Activated CD8-positive, alpha-beta memory T cell treated with anti-CD3 and anti-CD28 coated beads for 48 hours (primary cell): ENCODE results near the gene RHEB.

Experiments used
- DNase-seq, 3 experiments: peaks; one replicate each; pipeline ENCODE4 v3.0.0-alpha.2; 2020; ENCODE audit warnings: low read depth in 2 of 3, low spot score in 2 of 3

The RHEB gene

DNA sequence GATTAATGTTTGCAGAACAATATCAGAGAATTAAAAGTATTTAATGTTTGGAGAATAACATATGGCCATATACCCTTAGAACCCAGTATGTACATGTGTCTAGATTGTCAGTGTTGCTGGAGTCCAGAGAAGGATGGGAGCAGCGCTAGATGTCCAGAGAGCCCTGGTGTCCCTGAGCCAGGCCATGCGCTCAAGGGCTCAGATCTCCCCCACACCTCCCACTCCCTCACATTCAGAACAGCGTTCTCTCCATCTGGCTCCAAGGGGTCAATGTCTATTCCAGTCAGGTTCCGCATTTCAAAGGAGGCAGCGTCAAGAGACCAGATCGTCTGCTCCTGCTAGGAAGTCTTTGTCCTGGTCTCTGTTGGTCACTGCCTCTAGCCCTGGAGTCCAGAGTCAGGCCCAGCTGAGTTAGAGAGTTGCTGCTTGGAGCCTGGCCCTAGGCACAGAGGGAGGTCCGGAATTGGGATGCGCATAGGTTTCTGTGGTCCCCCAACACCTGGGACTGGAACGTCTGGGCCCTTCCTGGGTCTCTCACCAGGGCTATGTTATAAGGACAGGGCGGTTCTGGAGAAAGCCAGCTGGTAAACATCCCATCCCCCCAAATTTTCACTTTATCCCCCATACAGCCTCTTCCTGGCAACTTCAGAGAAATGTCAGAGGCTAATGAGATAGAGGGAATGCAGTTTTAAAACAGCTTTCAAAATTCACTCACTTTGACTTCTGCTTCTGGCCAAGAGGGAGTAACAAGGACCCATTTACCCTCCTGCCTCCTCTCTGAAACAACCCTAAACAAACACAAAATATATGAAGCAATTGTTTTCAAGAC lies 103.4 kb downstream of the RHEB start:
- DNase-seq: no peak
